Breast epithelium (tissue), 3 donors: ENCODE results near the gene ZNF814.

Source experiments
- CTCF ChIP-seq, 3 donors: fragments of 450-650 bp; IDR thresholded peaks; one replicate each; pipeline ENCODE4 v1.5.1; 2016 to 2017; ENCODE audit warnings: antibody characterized with exemption in 3 of 3, mild to moderate bottlenecking in 3 of 3, moderate library complexity in 3 of 3
- POLR2AphosphoS5 ChIP-seq, 3 donors: sonication (generic); formaldehyde crosslinking; IDR thresholded peaks; one replicate each; pipeline ENCODE4 v1.6.1; 2017; ENCODE audit warnings: antibody characterized with exemption in 3 of 3

GRCh38 chr19:57807541-57807940, 81.3 kb downstream of the ZNF814 start:
- no peak for TF ChIP-seq CTCF (IDR thresholded peaks at IDR 0.05)
- TF ChIP-seq POLR2AphosphoS5 (IDR thresholded peaks at IDR 0.05): no peak
